Uterine smooth muscle cell (primary cell): ENCODE measurements around the gene UMOD. TPM values are rescaled to one million over a fixed set of nuclear protein-coding genes. Genes with fewer than 3 reads are reported as not detected.

ENCODE experiments used
- total RNA-seq: library from RNA; depleted of rRNA; stranded (reverse); fragments of >200 nt; gene quantifications from 2 replicates; pipeline ENCODE4 v1.2.3, GENCODE V29; 2014

UMOD gene
- not detected in 2 replicates for total RNA-seq

GRCh38 chr16:20352615-20353014 lies at the start of gene UMOD:
TSS of gene UMOD (minus strand) at chr16:20352715. CDS start at chr16:20350737, 1,978 bp downstream.

DNA sequence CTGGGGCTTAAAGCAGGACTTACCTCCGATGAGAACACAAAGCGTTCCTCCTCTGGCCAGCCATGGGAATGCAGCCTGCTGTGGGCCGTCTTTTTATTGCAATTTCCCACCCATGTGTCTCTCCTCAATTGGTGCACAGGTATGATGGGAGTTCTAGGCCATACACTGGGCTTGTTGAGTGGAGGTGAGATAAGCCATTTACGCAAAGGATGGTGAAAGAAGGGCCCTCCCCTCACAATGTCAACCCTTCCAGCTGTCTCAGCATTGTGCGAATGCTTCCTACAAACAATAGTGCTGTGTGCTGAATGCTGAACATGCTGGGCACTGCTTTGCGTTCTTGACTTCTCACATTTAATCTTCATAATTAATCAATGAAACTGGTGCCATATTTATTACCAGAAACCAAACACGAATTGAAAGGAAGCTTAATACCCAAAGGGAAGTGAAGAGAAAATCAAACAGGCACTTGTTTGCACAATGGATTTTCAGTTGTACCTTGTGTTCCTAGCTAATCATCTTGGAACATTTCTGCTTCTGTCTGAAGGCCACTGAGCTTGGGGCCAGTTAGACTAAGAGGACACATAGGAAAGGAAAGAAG lies 25.0 kb downstream of the UMOD start, which contains the start of gene GP2:
GP2 (minus strand) TSS at position 70 of the 598 bp plus-strand sequence. CDS start 1,082 bp downstream, outside the sequence.

Other genes starting within 250 kb of the UMOD start
- not detected in 2 replicates for gene GP2, start 25.2 kb downstream of the UMOD start, total RNA-seq
- gene PDILT, start 52.0 kb upstream of the UMOD start, total RNA-seq, result not detected in 2 replicates
- 0.50 and 0.66 TPM in 2 replicates for gene ACSM5, start 56.8 kb upstream of the UMOD start, total RNA-seq
- gene ACSM2A, start 98.8 kb upstream of the UMOD start, total RNA-seq, result not detected in 2 replicates
- gene ACSM2B, start 223.7 kb upstream of the UMOD start, total RNA-seq, result not detected in 2 replicates